HEK293T (cell line): ENCODE data around the gene ROPN1L.

Experiments used
- CTBP1 ChIP-seq: fragments of 450-650 bp; IDR thresholded peaks from 2 replicates; pipeline ENCODE4 v1.6.1; 2016; ENCODE audit warnings: borderline replicate concordance
- FOXM1 ChIP-seq: fragments of 450-650 bp; IDR thresholded peaks from 2 replicates; pipeline ENCODE4 v1.6.1; 2017; ENCODE audit warnings: mild to moderate bottlenecking, borderline replicate concordance
- PKNOX1 ChIP-seq: fragments of 450-650 bp; IDR thresholded peaks from 2 replicates; pipeline ENCODE4 v1.6.1; 2016
- SP1 ChIP-seq: fragments of 450-650 bp; IDR thresholded peaks from 2 replicates; pipeline ENCODE4 v1.6.1; 2017

- TF ChIP-seq SP1: no peak
- TF ChIP-seq CTBP1: no peak
- TF ChIP-seq PKNOX1: no peak
- TF ChIP-seq FOXM1: no peak
Measured at GRCh38 chr5:10427978-10428377, 13.7 kb upstream of the ROPN1L start.
